ENCODE measurements around the gene P2RX1.
"Not testable (repeated sequence)": the region's sequence is repeated elsewhere in the genome, so short reads cannot be mapped to it uniquely, and the experiment has no call there.

P2RX1 gene

DNA sequence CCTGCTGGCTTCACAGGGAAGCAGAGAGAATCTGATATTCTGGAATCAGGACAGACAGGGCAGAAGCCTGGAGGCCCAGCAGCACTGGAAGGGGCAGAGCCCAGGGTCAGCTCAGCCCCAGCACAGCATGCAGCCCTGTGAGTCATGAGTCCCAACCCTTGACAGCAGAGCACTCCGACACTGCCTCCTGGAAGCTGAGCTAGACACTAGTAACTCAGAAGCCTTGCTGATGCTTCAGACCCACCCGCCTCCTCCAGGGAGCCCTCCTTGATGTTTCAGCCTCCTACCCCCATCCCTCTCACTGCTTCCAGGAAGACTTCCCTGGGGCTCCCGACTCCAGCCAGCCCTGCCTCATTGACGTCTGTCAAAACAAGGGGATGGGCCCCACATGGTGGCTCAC lies 30.3 kb downstream of the P2RX1 start:
- DNase-seq, result no peak

GRCh38 chr17:3885271-3885670 lies 31.0 kb downstream of the P2RX1 start:
- no peak for DNase-seq

DNA sequence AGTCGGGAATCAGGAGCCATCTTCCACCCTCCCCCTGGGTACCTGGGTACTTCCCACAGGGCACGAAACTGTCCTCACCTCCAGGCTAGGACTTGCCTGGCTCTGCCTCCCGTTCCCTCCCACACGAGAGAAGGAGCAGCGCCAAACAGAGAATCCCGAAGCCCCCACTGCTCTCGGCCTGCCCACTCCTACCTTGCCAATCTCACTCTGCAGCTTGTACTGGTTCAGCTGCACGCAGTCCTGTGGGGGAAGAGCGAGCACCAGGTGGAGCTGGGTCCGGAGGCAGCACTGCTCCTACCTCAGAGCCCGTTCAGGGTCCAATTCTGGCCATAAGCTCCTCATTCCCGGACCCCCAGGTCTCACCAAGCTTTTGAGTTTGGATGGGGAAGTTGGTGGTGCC lies 32.1 kb downstream of the P2RX1 start:
- no peak for DNase-seq

DNA sequence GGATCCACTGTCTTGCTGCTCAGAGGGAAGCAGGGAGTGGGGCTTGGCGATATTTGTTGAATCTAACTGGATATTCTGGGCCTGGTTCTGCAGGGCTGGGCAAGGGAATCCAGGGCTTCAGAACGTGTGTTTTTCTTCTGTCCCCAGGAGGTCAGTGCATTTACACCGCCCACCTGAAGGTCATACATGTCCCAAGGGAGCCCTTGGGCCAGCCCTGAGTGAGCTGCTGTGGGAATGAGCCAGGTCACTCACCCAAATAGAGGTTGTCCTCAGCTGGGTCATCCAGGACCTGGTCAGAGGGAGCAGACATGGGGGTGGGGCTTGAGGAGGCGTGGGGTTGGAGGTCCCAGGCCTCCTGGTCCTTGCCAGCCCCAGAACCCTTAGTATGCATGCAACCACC lies 34.0 kb downstream of the P2RX1 start:
- DNase-seq, result no peak

DNA sequence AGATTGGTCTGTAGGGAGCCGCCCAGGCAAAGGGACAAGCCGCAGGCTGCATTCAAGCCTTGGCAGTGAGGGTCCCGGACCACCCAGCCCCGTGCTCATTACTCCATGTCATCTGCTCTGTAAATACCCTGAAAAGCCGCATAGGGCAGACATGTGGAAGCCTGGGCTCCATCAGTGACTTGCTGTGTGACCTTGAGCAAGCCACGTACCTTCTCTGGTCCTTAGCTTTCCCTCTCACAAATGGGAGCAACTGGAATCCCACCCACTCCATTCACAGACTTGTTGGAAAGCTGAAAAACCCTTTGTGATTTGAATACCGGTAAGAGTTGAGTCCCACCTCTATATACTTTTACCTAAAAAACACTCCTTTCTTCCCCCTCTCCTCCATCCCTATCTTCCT lies 35.3 kb downstream of the P2RX1 start:
- DNase-seq, result no peak

DNA sequence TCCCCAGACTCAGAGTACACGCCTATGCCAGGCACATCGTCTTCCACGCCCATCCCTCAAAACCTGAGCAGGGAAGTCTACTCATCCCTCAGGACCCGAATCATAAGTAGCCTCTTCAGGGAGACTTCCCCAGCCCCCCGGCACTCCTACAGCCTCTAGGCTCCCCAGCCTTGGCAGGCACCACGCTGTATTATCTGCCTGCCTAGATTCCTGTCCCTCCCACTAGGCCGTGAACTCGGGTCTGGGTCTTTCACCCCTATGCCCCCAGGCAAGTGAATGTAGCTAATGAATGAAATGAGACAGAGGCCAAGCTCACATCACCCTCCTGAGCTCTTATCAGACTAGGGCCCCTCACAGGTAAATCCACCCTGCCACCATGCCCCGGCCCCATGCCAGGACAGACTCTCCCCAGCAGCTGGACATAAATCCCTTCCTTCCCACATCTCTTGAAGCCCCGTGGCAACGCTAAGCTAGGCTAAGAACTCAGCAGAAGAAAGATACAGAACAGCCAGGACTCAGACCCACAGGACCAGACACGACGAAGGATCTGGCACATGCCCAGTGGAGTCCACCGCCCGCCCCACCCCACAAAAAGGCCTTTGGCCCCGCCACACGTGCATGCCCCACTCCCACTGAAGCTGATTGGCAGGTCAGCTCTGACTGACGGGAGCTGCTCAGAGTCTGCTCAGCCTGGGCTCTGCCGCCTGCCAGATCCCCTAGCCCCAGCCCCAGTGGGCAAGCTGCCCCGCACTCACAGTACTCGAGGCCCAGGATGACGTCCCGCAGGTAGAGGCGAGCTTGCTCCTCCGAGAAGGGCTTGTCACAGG lies 36.5 kb downstream of the P2RX1 start:
- DNase-seq, result no peak

DNA sequence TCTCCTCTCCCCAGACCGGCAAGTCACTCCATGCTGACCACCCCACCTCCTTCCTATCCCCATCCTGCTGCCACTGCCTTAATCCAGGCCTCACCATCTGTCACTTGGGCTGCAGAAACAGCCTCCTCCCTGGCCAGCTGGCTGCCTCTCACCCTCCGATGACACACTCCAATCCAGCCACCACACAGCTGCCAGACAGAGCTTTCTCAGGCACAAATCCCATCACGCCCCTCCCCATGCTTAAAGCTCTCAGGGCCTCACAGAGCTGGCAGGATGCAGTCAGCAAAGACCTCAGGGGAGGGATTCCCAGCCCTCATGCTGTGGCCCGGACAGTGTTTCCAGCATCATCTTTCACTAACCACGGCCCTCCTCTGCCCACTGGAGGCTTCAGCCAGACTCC lies 37.1 kb downstream of the P2RX1 start:
- no peak for DNase-seq

- no peak for DNase-seq
Observed at GRCh38 chr17:3877220-3877619, 39.0 kb downstream of the P2RX1 start.

- no peak for DNase-seq
Observed at GRCh38 chr17:3875317-3875716, 40.9 kb downstream of the P2RX1 start.

GRCh38 chr17:3873862-3874261 lies 42.4 kb downstream of the P2RX1 start:
- DNase-seq, result no peak

DNA sequence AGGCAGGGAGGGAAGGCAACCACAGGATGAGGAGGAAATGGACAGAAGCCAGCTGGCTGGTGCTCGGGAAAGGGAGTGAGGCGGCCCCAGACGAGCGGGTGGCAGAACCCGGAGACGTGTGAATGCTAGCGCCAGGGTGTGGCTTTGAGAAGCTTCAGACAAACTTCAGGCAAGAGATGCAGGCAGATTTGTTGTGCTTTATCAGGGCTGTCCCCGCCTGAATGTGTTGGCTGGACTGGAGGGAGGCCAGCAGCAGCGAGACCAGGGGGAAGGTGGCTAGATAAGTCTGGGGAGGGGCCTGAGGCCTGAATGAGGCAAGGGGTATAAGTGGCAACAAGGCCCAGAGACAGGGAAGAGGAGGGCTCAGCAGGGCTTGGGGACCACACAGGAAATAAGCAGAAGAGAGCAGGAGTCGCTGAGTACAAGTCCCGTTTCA lies 45.4 kb downstream of the P2RX1 start:
- no peak for DNase-seq

- no peak for DNase-seq
Observed at GRCh38 chr17:3867606-3868005, 48.7 kb downstream of the P2RX1 start.

DNA sequence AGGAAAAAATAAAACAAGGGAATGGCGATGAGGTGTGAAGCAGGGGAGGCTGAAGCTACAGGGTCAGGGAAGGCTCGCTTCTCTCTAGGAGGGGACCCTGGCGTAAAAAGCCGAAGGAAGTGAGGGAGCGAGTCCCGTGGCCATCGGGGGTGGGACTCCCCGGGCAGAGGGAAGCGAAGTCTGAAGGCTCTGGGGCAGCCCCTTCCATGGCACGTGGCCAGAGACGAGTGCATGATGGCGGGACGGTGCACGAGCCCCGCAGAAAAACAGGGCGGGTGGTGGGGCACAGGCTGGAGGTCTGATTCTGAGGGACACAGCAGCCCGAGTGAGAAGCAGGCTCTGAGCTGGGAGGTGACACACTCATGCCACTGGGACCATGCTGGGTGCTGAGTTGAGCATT lies 49.2 kb downstream of the P2RX1 start:
- no peak for DNase-seq

GRCh38 chr17:3866276-3866675 lies 50.0 kb downstream of the P2RX1 start:
- no peak for DNase-seq

- no peak for DNase-seq
Observed at GRCh38 chr17:3865176-3865575, 51.1 kb downstream of the P2RX1 start.

- DNase-seq, result no peak
Observed at GRCh38 chr17:3864534-3864933, 51.7 kb downstream of the P2RX1 start.

DNA sequence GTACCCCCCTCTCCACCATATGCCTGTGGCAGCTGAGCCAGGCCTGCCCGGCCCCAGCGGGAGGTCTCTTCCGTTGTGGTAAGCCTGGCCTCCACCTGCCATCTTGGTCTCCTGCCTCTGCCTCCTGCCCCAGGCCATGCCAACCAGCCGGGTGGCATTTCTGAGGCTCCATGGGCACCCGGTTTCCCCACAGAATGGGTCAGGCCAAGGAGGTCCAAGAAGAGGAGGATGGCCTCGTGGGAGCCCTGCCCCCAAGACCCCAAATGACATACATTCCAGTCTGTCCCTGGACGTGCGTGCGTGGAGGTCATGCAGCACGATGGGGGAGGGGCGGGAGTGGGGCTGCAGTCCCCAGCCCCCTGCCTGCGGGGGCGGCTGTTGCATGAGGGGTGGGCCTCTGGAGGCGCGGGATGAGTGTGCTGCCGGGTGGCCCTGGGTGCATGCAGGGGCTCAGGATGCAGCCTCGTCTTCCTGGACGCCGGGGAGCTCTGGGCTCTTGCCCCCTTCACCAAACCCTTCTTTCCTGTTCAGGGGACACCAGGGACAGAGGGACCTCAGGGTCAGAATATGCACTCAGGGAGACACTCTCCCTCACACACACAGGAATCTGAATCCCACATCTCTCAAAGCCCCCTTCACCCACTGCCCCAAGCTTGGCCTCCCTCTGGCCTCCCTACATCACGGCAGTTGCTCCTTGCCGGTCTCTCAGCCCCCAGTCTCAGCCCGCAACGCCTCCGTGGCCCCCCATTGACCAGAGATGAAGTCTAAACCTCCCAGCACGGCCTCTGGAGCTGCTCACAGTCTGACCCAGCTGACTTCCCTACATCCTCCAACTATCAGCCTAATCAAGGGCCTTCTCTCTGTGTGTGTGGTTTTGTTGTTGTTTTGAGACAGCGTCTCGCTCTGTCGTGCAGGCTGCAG lies 54.2 kb downstream of the P2RX1 start:
- no peak for DNase-seq

GRCh38 chr17:3860939-3861700 lies 55.1 kb downstream of the P2RX1 start:
- no peak for DNase-seq

DNA sequence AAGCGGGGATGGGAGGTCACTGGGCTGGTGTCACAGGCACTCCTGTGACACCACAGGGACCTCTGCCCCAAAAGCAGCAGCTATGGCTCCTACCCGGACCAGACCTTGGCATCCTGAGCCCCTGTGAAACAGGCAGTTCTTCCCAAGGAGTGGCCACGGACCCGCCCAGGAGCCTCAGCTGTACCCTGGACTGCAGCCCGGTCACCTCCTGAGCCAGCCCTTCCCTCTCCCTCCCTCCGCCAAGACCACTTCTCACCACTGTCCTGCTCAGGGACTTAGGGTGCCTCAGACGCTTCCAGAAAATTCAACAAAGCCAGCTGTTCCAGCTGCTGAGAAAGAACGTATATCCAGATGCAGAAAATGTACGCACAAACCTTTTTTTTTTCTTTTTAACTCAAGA lies 56.3 kb downstream of the P2RX1 start:
- no peak for DNase-seq

DNA sequence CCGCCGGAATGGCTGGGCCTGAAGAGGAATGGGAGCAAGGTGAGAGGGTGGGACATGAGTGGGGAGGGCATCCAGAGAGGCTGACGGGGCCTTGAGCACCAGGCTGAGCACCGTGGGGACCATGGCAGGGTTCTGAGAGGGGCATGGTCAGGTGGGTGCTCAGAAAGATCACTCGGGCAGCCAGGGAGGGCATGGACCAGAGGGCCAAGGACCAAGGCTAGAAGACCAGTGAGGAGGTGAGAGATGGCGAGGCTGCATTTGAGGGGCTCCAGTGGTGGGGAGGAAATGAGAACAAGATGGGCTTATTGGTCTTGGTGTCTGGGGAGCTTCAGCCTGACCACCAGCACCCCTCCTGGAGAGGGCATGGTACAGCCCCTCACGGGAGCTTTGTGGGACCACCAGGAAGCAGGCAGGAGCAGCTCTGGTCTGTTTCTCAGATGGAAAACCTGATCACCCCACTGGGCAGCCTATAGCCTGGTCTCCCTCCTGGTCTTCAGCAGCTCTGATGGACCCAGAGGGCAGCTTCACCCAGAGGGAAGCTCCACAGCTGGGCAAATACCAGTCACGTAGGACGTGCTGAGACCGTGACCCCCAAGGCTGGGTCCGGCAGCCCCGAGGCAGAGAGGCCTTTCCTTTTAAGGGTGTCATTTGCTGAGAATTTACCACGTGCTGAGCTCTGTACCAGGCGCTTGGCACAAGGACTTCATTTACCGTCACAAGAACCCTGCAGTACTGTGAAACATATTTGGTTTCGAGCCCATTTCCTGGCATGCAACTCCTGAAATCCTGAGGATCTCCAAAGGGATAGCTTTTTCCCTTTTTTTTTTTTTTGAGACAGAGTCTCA lies 58.8 kb downstream of the P2RX1 start:
- DNase-seq, result no peak

DNA sequence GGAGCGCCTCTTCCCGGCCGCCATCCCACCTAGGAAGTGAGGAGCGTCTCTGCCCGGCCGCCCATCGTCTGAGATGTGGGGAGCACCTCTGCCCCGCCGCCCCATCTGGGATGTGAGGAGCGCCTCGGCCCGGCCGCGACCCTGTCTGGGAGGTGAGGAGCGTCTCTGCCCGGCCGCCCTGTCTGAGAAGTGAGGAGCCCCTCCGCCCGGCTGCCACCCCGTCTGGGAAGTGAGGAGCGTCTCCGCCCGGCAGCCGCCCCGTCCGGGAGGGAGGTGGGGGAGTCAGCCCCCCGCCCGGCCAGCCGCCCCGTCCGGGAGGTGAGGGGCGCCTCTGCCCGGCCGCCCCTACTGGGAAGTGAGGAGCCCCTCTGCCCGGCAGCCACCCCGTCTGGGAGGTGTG lies 62.1 kb downstream of the P2RX1 start:
- not testable (repeated sequence) for DNase-seq

GRCh38 chr17:3852561-3852960 lies 63.7 kb downstream of the P2RX1 start:
- no peak for DNase-seq

All from activated T-cell treated with anti-CD3 and anti-CD28 coated beads, Interleukin-2, amount 50 U/mL, for 48 hours (primary cell).